IMR-90 (cell line): Measurements from ENCODE around the gene CAMTA1. TPM values are rescaled to one million over a fixed set of nuclear protein-coding genes. Genes with fewer than 3 reads are reported as not detected.

Experiments
- ATAC-seq: fragments of 200-7000 bp; cut with Tn5 transposase; 2 replicates; pipeline ENCODE4 v1.9.1; 2020; ENCODE audit warnings: low read depth, mild to moderate bottlenecking, moderate library complexity
- BruUV-seq: library from RNA; stranded (reverse); fragments of 400-500 nt; replicated peaks from 2 replicates; lab custom pipeline; 2021; lab: Mats Ljungman, UMichigan
- CTCF ChIA-PET: fragments of 300-600 bp; formaldehyde crosslinking; extraction: SDS; loops from one replicate; lab custom pipeline; 2021; ENCODE audit warnings: antibody characterized with exemption; lab: Yijun Ruan, JAX
- POLR2A ChIA-PET: fragments of 300-600 bp; sonication (Branson Sonifier 250); formaldehyde crosslinking; loops from one replicate; lab custom pipeline; 2022; ENCODE audit warnings: antibody characterized with exemption; ENCODE audit not compliant: unreplicated experiment; lab: Charles Lee
- DNase-seq: peaks from one replicate; pipeline ENCODE4 v3.0.0; 2013
- H2AFZ ChIP-seq: replicated peaks from 2 replicates; pipeline ENCODE3; 2013; ENCODE audit warnings: low read length, mild to moderate bottlenecking; ENCODE audit not compliant: poor library complexity
- H2AK5ac ChIP-seq: 2 replicates; pipeline ENCODE4 v1.6.1; 2013; ENCODE audit warnings: low read depth, low read length, inconsistent platforms
- H2AK9ac ChIP-seq: replicated peaks from 2 replicates; pipeline ENCODE3; 2013; ENCODE audit warnings: mild to moderate bottlenecking, low read depth, low read length, moderate library complexity; ENCODE audit not compliant: poor library complexity
- H2BK120ac ChIP-seq: 2 replicates; pipeline ENCODE4 v1.6.1; 2013; ENCODE audit warnings: low read depth, low read length, inconsistent platforms
- H2BK15ac ChIP-seq: 3 replicates; pipeline ENCODE4 v1.6.1; 2013; ENCODE audit warnings: low read depth, low read length, inconsistent platforms
- H2BK20ac ChIP-seq: 2 replicates; pipeline ENCODE4 v1.6.1; 2013; ENCODE audit warnings: low read depth, mild to moderate bottlenecking, inconsistent platforms, low read length, moderate library complexity
- H2BK5ac ChIP-seq: 2 replicates; pipeline ENCODE4 v1.6.1; 2013; ENCODE audit warnings: mild to moderate bottlenecking, low read depth, low read length, inconsistent platforms; ENCODE audit not compliant: poor library complexity, severe bottlenecking
- H3K14ac ChIP-seq: replicated peaks from 2 replicates; pipeline ENCODE4 v1.6.1; 2013; ENCODE audit warnings: low read depth, low read length, inconsistent platforms
- H3K18ac ChIP-seq: 2 replicates; pipeline ENCODE4 v1.6.1; 2013; ENCODE audit warnings: low read depth, low read length, control low read depth
- H3K23ac ChIP-seq: 2 replicates; pipeline ENCODE4 v1.6.1; 2013; ENCODE audit warnings: low read depth, low read length, inconsistent platforms
- H3K27ac ChIP-seq: 2 replicates; pipeline ENCODE4 v1.5.1; 2013; ENCODE audit warnings: mild to moderate bottlenecking, control low read depth, low read length; ENCODE audit not compliant: insufficient read depth
- H3K27me3 ChIP-seq: 2 replicates; pipeline ENCODE4 v1.6.1; 2013; ENCODE audit warnings: low read length; ENCODE audit not compliant: control insufficient read depth, insufficient read depth
- H3K36me3 ChIP-seq: 2 replicates; pipeline ENCODE4 v1.6.1; 2013; ENCODE audit warnings: low read length, mixed read lengths; ENCODE audit not compliant: control insufficient read depth, insufficient read depth
- H3K4ac ChIP-seq: 2 replicates; pipeline ENCODE4 v1.6.1; 2013; ENCODE audit warnings: low read depth, low read length, inconsistent platforms
- H3K4me1 ChIP-seq: 2 replicates; pipeline ENCODE4 v1.6.1; 2013; ENCODE audit warnings: low read length, mixed read lengths; ENCODE audit not compliant: control insufficient read depth, insufficient read depth
- H3K4me2 ChIP-seq: 2 replicates; pipeline ENCODE4 v1.6.1; 2013; ENCODE audit warnings: low read depth, mild to moderate bottlenecking, control low read depth, low read length, moderate library complexity
- H3K4me3 ChIP-seq: 2 replicates; pipeline ENCODE4 v1.5.1; 2013; ENCODE audit warnings: low read depth, mild to moderate bottlenecking, control low read depth, low read length, moderate library complexity; ENCODE audit not compliant: insufficient read depth
- H3K56ac ChIP-seq: 2 replicates; pipeline ENCODE4 v1.6.1; 2013; ENCODE audit warnings: low read length, inconsistent platforms; ENCODE audit not compliant: insufficient read depth; ENCODE audit errors: extremely low read depth
- H3K79me1 ChIP-seq, 2 experiments: 2 replicates each; pipeline ENCODE4 v1.6.1; 2013; ENCODE audit warnings: low read length in 2 of 2, inconsistent platforms in 1 of 2, low read depth in 1 of 2
- H3K9ac ChIP-seq: 2 replicates; pipeline ENCODE4 v1.6.1; 2013; ENCODE audit warnings: low read depth, low read length, control low read depth
- H3K9me1 ChIP-seq: 2 replicates; pipeline ENCODE4 v1.6.1; 2013; ENCODE audit warnings: low read length, inconsistent platforms; ENCODE audit not compliant: insufficient read depth
- H3K9me3 ChIP-seq: 2 replicates; pipeline ENCODE4 v1.6.1; 2013; ENCODE audit warnings: low read length; ENCODE audit not compliant: control insufficient read depth, insufficient read depth
- H4K20me1 ChIP-seq: 2 replicates; pipeline ENCODE4 v1.6.1; 2013; ENCODE audit warnings: low read length, inconsistent platforms; ENCODE audit not compliant: insufficient read depth
- H4K5ac ChIP-seq: 2 replicates; pipeline ENCODE4 v1.6.1; 2013; ENCODE audit warnings: mild to moderate bottlenecking, low read depth, low read length, control low read depth
- H4K8ac ChIP-seq, 2 experiments: 2 replicates each; pipeline ENCODE4 v1.6.1; 2013; ENCODE audit warnings: low read depth in 2 of 2, low read length in 2 of 2, control low read depth in 1 of 2, inconsistent platforms in 1 of 2
- H4K91ac ChIP-seq: 2 replicates; pipeline ENCODE4 v1.6.1; 2013; ENCODE audit warnings: low read depth, low read length, inconsistent platforms; ENCODE audit not compliant: insufficient read depth
- BHLHE40 ChIP-seq: fragments of 150-350 bp; IDR thresholded peaks from 2 replicates; pipeline ENCODE4 v1.6.1; 2016; ENCODE audit warnings: mild to moderate bottlenecking, low read depth, low read length
- FOS ChIP-seq: fragments of 150-350 bp; IDR thresholded peaks from 2 replicates; pipeline ENCODE4 v1.6.1; 2016; ENCODE audit warnings: low read depth, low read length
- MAFK ChIP-seq: IDR thresholded peaks from 2 replicates; pipeline ENCODE4 v1.6.1; 2012; ENCODE audit warnings: low read depth, low read length, improper control_type of control experiment
- MAZ ChIP-seq: IDR thresholded peaks from 2 replicates; pipeline ENCODE4 v1.6.1; 2012; ENCODE audit warnings: low read depth, mild to moderate bottlenecking, low read length, improper control_type of control experiment, moderate library complexity, borderline replicate concordance
- MXI1 ChIP-seq: IDR thresholded peaks from 2 replicates; pipeline ENCODE4 v1.6.1; 2012; ENCODE audit warnings: low read depth, mild to moderate bottlenecking, low read length, moderate library complexity, borderline replicate concordance
- NFE2L2 ChIP-seq: fragments of 150-350 bp; IDR thresholded peaks from 2 replicates; pipeline ENCODE4 v1.6.1; 2016; ENCODE audit warnings: low read depth, mild to moderate bottlenecking, low read length
- POLR2A ChIP-seq: IDR thresholded peaks from 2 replicates; pipeline ENCODE4 v1.6.1; 2012; ENCODE audit warnings: mild to moderate bottlenecking, low read depth, low read length
- RAD21 ChIP-seq: IDR thresholded peaks from 2 replicates; pipeline ENCODE4 v1.6.1; 2012; ENCODE audit warnings: low read length, improper control_type of control experiment
- RCOR1 ChIP-seq: IDR thresholded peaks from 2 replicates; pipeline ENCODE4 v1.6.1; 2012; ENCODE audit warnings: mild to moderate bottlenecking, low read length, improper control_type of control experiment; ENCODE audit not compliant: insufficient replicate concordance
- RFX5 ChIP-seq: IDR thresholded peaks from 2 replicates; pipeline ENCODE4 v1.8.0; 2012; ENCODE audit warnings: low read depth, mild to moderate bottlenecking, low read length, moderate library complexity
- SMC3 ChIP-seq: fragments of 150-350 bp; IDR thresholded peaks from 2 replicates; pipeline ENCODE4 v1.6.1; 2016; ENCODE audit warnings: low read depth, mild to moderate bottlenecking, antibody characterized with exemption, low read length, moderate library complexity
- WGBS, 2 experiments: methylation state at CpG; one replicate each; pipeline versions ENCODE4 v1.1.5 to v1.1.7; 2013; ENCODE audit warnings: missing lambda C conversion rate in 2 of 2; ENCODE audit not compliant: insufficient read length in 1 of 2; ENCODE audit errors: extremely low coverage in 2 of 2; 5-methylcytosine and 5-hydroxymethylcytosine counted together
- dilution Hi-C: fragments of 300-500 bp; cut with HindIII; formaldehyde crosslinking; loops from one replicate; pipeline ENCODE4 v1.14.3; 2018; ENCODE audit warnings: low sequenced_read_pairs; ENCODE audit not compliant: unreplicated experiment
- in situ Hi-C: fragments of 300-500 bp; cut with MboI; formaldehyde crosslinking; loops from 3 replicates; pipeline ENCODE4 v1.14.3; 2019; ENCODE audit warnings: low sequenced_read_pairs, inconsistent platforms, mixed read lengths
- intact Hi-C: fragments of 100-400 bp; cut with micrococcal nuclease; formaldehyde crosslinking; loops from 2 replicates; pipeline ENCODE4 v1.10.0; 2022
- polyA plus RNA-seq, 3 experiments: library from polyadenylated mRNA; depleted of rRNA; stranded (reverse); fragments of >200 nt; gene quantifications; 2 replicates each; pipeline ENCODE4 v1.2.3, GENCODE V29; 2012; ENCODE audit warnings: low replicate concordance in 1 of 3
- total RNA-seq: library from RNA; depleted of rRNA; stranded (reverse); fragments of >200 nt; gene quantifications from 2 replicates; pipeline ENCODE4 v1.2.3, GENCODE V29; 2012
- TF ChIP-seq, protein P1 (sequence below): conservative IDR thresholded peaks from 2 replicates; pipeline ENCODE4 v1.5.1; 2012; ENCODE audit warnings: mild to moderate bottlenecking, low read depth, low read length, improper control_type of control experiment
- TF ChIP-seq, protein P2 (sequence below): fragments of 150-350 bp; IDR thresholded peaks from 2 replicates; pipeline ENCODE4 v1.6.1; 2017; ENCODE audit warnings: mild to moderate bottlenecking, antibody characterized with exemption, low read length, low read depth
- TF ChIP-seq, protein P3 (sequence below): fragments of 150-350 bp; IDR thresholded peaks from 2 replicates; pipeline ENCODE4 v1.6.1; 2016; ENCODE audit warnings: low read depth, mild to moderate bottlenecking, low read length, moderate library complexity, borderline replicate concordance

Gene CAMTA1
- total and polyA plus RNA-seq, 2 of the 4 experiments (the other 2 are of a cell fraction): 35.5 to 74.3 TPM

- Histone ChIP-seq H4K8ac (no peak overlapping the region), H2BK120ac (no peak overlapping the region), H3K14ac (no peak overlapping the region), H3K4ac (no peak overlapping the region), H3K23ac (no peak overlapping the region), H4K5ac (no peak overlapping the region), H2BK20ac (no peak overlapping the region), H2AK5ac (no peak overlapping the region), H3K9ac (no peak overlapping the region), H3K4me2 (no peak overlapping the region), H3K36me3 (no peaks in the 10 kb centered on the region), H3K9me1 (no peaks in the 10 kb centered on the region), H2AFZ (peak overlapping the region; percentile 26), H3K9me3 (no peaks in the 10 kb centered on the region), H4K20me1 (no peaks in the 10 kb centered on the region), H2AK9ac (no peak overlapping the region), H4K91ac (no peak overlapping the region), H3K27me3 (no peaks in the 10 kb centered on the region), H3K79me1 (no peaks in the 10 kb centered on the region), H3K4me3 (no peak overlapping the region), H3K27ac (no peak overlapping the region), H3K4me1 (peaks cover 3% of the 10 kb centered on the region), H3K18ac (no peak overlapping the region), H2BK5ac (no peak overlapping the region), H3K56ac (no peak overlapping the region), H2BK15ac (no peak overlapping the region)
- CTCF ChIA-PET: no interaction called here
- DNase-seq (no peak), ATAC-seq (no peak)
- no TSS peak for BruUV-seq
- 87% methylated on average over 4 of the region's 18 CpGs; no CpG with 5 or more reads in 1 of the 2 experiments for WGBS, 2 experiments
- in situ Hi-C loops: no loop called here
- POLR2A ChIA-PET: no interaction called here
- TF ChIP-seq MAZ (no peak), SMC3 (no peak), RFX5 (no peak), FOS (no peak), MXI1 (no peak), RCOR1 (no peak), NFE2L2 (no peak), POLR2A (no peak), BHLHE40 (no peak), RAD21 (no peak), MAFK (no peak)
- TF ChIP-seq, protein P1, sequence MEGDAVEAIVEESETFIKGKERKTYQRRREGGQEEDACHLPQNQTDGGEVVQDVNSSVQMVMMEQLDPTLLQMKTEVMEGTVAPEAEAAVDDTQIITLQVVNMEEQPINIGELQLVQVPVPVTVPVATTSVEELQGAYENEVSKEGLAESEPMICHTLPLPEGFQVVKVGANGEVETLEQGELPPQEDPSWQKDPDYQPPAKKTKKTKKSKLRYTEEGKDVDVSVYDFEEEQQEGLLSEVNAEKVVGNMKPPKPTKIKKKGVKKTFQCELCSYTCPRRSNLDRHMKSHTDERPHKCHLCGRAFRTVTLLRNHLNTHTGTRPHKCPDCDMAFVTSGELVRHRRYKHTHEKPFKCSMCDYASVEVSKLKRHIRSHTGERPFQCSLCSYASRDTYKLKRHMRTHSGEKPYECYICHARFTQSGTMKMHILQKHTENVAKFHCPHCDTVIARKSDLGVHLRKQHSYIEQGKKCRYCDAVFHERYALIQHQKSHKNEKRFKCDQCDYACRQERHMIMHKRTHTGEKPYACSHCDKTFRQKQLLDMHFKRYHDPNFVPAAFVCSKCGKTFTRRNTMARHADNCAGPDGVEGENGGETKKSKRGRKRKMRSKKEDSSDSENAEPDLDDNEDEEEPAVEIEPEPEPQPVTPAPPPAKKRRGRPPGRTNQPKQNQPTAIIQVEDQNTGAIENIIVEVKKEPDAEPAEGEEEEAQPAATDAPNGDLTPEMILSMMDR: no peak
- TF ChIP-seq, protein P2, sequence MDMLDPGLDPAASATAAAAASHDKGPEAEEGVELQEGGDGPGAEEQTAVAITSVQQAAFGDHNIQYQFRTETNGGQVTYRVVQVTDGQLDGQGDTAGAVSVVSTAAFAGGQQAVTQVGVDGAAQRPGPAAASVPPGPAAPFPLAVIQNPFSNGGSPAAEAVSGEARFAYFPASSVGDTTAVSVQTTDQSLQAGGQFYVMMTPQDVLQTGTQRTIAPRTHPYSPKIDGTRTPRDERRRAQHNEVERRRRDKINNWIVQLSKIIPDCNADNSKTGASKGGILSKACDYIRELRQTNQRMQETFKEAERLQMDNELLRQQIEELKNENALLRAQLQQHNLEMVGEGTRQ: no peak
- TF ChIP-seq, protein P3, sequence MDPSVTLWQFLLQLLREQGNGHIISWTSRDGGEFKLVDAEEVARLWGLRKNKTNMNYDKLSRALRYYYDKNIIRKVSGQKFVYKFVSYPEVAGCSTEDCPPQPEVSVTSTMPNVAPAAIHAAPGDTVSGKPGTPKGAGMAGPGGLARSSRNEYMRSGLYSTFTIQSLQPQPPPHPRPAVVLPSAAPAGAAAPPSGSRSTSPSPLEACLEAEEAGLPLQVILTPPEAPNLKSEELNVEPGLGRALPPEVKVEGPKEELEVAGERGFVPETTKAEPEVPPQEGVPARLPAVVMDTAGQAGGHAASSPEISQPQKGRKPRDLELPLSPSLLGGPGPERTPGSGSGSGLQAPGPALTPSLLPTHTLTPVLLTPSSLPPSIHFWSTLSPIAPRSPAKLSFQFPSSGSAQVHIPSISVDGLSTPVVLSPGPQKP: no peak
- dilution Hi-C loops: no loop called here
- intact Hi-C loops: no loop called here
These were observed 746.5 kb downstream of the CAMTA1 start for GRCh38 chr1:7531562-7532340.
